HG03095 (cell line): ENCODE measurements around the gene TCHHL1.
"Not testable (repeated sequence)": the region's sequence is repeated elsewhere in the genome, so short reads cannot be mapped to it uniquely, and the experiment has no call there.

Experiments
- ATAC-seq: cut with Tn5 transposase; IDR thresholded peaks from one replicate; pipeline ENCODE4 v1.9.1; 2021; ENCODE audit warnings: moderate library complexity; ENCODE audit not compliant: unreplicated experiment

Gene TCHHL1

DNA sequence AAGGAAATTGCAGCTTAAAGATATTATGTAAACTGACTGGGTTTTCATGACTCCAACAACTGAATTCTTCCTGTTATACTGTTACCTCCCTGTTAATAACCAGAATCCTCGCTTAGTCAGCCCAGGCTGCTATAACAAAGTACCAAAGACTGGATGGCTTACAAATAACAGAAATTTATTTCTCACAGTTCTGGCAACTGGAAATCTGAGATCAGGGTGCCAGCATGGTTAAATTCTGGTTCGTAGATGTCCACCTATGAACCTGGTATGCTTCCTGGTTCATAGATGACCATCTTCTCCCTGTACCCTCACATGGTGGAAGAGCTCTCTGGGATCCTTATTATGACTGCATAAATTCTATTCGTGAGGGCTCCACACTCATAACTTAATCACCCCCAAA, 8.1 kb upstream of the TCHHL1 start:
- no peak for ATAC-seq

DNA sequence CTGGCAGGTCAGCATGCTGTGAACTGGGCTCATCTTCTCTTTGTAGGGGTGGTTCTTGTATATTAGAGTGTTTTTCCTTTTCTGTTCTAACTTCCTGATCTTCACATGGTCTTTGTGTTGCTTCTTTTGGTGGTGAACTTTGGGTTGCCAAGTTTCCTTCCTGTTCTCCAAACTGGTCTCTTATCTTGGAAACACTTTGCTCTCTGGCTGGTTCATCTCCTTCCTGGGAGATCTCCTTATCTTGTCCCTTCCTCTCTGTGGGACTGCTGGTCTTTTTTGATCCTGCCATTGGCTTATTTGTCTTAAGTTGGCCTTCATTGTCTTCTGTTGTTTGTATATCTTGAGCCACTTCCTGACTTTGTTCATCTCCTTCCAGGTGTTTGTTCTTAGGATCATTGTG, 2.1 kb downstream of the TCHHL1 start:
- no peak for ATAC-seq

GRCh38 chr1:152084853-152085252, 4.0 kb downstream of the TCHHL1 start:
- ATAC-seq = no peak

- not testable (repeated sequence) for ATAC-seq
Observed at GRCh38 chr1:152081026-152081425, 7.8 kb downstream of the TCHHL1 start.

- not testable (repeated sequence) for ATAC-seq
Observed at GRCh38 chr1:152080494-152080893, 8.4 kb downstream of the TCHHL1 start.

GRCh38 chr1:152078831-152079441, 9.9 kb downstream of the TCHHL1 start:
- no peak for ATAC-seq

DNA sequence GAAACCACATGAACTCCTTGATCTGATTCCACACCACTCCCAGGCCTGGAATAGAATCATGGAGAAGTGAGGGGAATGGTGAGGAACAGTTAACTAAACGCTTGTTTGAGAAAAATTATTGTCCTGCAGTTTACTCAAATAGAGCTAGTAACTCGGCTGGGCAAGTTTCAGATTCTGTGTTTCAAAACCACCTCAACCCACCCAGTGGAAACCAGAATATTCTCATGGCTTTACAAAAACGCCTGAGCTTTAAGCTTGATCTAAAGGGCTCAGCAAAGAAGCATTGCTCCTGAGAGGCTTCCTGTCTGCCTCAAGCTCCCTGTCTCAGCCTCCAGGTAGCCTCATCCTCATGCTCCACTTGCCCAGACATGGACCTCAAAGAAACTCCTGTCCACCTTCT, 16.6 kb downstream of the TCHHL1 start:
- ATAC-seq = no peak

GRCh38 chr1:152071123-152071522, 17.7 kb downstream of the TCHHL1 start:
- ATAC-seq = no peak

GRCh38 chr1:152067929-152068328, 20.9 kb downstream of the TCHHL1 start:
- no peak for ATAC-seq

- ATAC-seq = no peak
Observed at GRCh38 chr1:152067150-152067549, 21.7 kb downstream of the TCHHL1 start.

DNA sequence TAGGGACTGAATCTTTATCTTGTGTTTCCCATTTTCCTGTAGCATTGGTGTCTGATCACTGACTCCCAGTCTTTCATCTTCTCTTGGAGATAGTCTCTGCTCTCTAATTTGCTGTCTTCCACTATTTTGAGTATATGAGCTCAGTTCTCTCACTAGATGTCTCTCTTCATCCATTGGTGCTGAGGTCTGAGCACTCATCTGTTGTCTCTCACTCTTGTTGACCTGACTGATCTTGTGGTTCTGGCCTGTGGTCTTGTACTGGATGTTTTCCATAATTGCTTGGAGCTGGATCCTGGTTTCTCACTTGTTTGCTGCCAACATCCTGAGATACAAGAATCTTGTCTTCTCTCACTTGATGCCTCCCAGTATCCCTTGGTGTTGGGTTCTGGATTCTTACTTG, 26.9 kb downstream of the TCHHL1 start:
- no peak for ATAC-seq

- ATAC-seq = no peak
Observed at GRCh38 chr1:152053375-152053774, 35.5 kb downstream of the TCHHL1 start.

DNA sequence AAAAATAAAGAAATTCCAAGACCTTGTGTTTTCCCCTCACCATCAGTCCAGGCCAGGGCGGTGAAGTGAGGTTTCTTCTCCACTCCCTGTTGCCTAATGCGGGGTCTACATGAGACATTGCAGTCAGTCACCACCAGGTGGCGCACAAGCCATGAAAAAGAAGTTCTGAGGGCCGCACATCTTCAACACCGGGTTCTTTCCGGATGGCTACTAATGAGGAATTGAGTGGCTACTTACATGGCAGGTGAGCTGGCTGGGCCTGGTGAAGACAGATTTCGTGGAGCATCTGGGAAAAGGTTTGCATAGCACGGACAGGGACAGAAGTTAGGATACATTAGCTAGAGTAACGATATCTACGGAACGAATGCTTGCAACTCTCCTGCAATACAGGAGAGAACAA, 36.3 kb downstream of the TCHHL1 start:
- ATAC-seq = no peak

DNA sequence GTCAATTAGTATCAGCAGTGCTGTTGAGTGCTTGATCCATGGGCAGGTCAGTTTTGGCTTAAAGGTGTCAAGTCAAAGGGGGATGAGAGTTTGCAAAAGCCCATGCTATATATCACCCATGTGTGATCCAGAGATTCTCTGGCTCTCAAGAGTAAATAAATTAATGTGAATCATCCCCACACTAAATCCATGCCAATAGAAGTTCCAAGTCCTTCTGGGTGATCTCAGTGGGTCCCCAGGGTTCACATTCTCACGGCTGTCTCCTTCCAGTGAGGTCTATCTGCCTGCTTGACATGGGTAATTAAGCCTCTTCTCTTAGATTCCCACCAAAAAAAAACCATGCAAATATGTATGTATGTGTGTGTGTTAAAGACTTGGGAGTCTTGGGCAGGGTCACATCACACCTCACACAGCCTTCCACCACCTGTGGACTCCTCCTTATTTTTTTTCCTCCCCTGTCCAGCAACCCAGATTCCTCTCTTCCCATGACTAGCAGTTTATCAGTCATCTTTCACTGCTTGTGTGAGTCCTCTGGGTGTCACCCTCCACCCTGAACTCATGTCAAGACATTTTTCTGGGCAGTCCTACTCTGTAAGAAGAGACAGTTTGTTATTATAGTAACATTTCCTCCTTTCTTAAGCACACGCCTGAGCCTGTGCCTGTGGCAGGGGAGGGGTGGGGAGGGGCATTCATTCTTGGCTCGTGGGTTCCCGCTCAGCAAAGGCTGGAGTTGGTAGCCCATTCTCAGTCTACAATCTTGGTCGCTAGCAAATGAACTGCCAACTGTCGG, 37.8 kb downstream of the TCHHL1 start:
- ATAC-seq = no peak

- no peak for ATAC-seq
Observed at GRCh38 chr1:152049291-152050083, 39.4 kb downstream of the TCHHL1 start.

DNA sequence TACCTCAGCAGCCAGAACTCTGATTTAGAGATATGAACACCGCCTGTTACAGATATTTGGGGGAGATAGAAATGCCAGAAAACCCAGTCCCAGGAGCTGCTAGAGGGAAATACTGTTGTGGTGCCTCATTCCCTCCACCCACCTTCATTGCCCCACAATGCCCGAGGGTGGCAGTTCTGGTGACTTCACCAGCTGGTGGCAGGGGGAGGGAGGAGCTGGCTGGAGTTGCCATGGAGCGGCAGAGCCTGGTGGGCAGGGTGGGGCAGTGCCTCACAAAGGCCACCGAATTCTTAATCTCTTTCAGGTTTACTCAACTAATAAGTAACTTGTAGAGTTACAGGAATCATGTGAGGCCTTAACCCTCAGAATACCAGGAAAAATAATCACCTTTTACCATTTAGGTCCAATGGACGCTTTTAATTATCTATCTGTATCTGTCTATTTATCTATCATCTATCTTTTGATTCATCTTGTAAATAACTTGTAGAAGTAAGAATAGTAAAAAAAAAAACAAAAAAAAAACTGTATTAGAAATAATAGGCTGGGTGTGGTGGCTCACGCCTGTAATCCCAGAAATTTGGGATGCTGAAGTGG, 40.4 kb downstream of the TCHHL1 start:
- ATAC-seq = peak; percentile 3

GRCh38 chr1:152047730-152048415, 41.0 kb downstream of the TCHHL1 start:
- ATAC-seq = peak; percentile 90

DNA sequence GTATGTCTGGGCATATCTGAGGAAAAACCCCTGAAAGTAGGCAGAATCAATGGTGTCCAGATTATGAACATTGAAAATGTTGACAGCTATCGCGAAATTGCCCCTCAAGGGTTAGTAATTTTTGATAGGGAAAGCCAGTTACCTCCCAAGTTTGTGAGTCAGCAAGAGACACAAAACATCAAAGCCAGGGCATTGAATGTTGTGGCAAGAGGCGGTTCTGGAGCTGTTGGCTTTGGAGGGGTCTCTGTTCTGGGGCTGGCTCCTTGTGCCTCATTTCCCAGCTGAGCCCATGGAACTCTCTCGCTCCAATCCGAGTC, 41.5 kb downstream of the TCHHL1 start:
- no peak for ATAC-seq

GRCh38 chr1:152044386-152044785, 44.5 kb downstream of the TCHHL1 start:
- ATAC-seq = no peak

DNA sequence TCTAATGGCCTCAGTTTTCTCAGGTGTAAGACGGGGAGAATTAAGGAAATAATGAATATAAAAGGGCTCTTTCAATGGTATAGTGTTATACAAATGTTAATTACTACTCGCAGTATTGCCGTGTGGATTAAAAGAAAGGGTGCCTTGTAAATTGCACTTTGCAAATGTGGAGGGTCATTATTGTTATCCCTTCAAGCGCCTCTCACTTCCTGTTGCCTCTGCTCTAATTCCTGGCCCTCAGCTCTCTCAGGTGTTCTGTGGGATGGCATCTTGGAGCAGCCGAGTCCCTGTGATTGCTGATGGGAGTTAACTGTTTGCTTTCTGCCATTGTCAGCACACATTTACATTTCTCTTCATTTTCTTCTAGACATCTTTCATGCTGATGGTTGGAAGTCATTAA, 45.0 kb downstream of the TCHHL1 start:
- ATAC-seq = no peak

GRCh38 chr1:152042030-152042429, 46.8 kb downstream of the TCHHL1 start:
- ATAC-seq = no peak
